K562 (cell line): ENCODE results near the gene C10orf90. TPM values are rescaled to one million over a fixed set of nuclear protein-coding genes. Genes with fewer than 3 reads are reported as not detected.

Experiments
- MCM7 ChIP-seq, 2 experiments: fragments of 450-650 bp; IDR thresholded peaks; 2 replicates each; pipeline ENCODE4 v1.6.1; 2016 to 2018
- MED1 ChIP-seq: sonication (generic); formaldehyde crosslinking; IDR thresholded peaks from 2 replicates; pipeline ENCODE4 v1.8.1; 2023; ENCODE audit warnings: missing genetic modification reagents, borderline replicate concordance
- polyA plus RNA-seq, 8 experiments: library from polyadenylated mRNA; depleted of rRNA in 4 of 8; stranded (reverse) in 5 of 8; unstranded in 3 of 8; fragments of >200 nt; fragmentation: Nextera tagmentation in 2 of 8; fragmentation: Illumina TruSeq in 1 of 8; extraction: Ambion mirVana in 2 of 8; extraction: Trizol in 1 of 8; gene quantifications; 2 replicates each; pipeline versions ENCODE4 v1.2.1 to v1.2.3, GENCODE V29; 2011 to 2014; ENCODE audit warnings: inconsistent platforms in 1 of 8, missing spikeins in 1 of 8
- total RNA-seq, 7 experiments: library from RNA; depleted of rRNA in 6 of 7; stranded (reverse); fragments of >200 nt in 6 of 7; fragmentation: Illumina TruSeq in 2 of 7; extraction: Trizol in 2 of 7; gene quantifications; 2 replicates each; pipeline versions ENCODE4 v1.2.1 to v1.2.3, GENCODE V29; 2011 to 2021; ENCODE audit warnings: low replicate concordance in 1 of 7
- TF ChIP-seq, protein P1 (sequence below): sonication (generic); formaldehyde crosslinking; IDR thresholded peaks from 2 replicates; pipeline ENCODE4 v1.8.0; 2023; ENCODE audit warnings: mild to moderate bottlenecking, missing genetic modification reagents
- TF ChIP-seq, protein P2 (sequence below): fragments of 450-650 bp; IDR thresholded peaks from 2 replicates; pipeline ENCODE4 v1.6.1; 2016; ENCODE audit warnings: missing biosample characterization, missing genetic modification characterization
- TF ChIP-seq, protein P3 (sequence below): sonication (generic); formaldehyde crosslinking; IDR thresholded peaks from 2 replicates; pipeline ENCODE4 v1.5.0; 2020; ENCODE audit warnings: missing genetic modification reagents
- TF ChIP-seq, protein P4 (sequence below), 2 experiments: fragments of 250-450 bp in 1 of 2; fragments of 450-650 bp in 1 of 2; sonication (Bioruptor Pico) in 1 of 2; IDR thresholded peaks; 2 replicates each; pipeline versions ENCODE4 v1.6.1 to v1.8.0; 2016 to 2021; ENCODE audit warnings: mild to moderate bottlenecking in 2 of 2, moderate library complexity in 2 of 2, missing compliant biosample characterization in 1 of 2, missing genetic modification characterization in 1 of 2

C10orf90 gene
- total and polyA plus RNA-seq, 9 of the 15 experiments (the other 6 are each of a cell fraction or from before 2014, with no cell fraction given), result not detected

DNA sequence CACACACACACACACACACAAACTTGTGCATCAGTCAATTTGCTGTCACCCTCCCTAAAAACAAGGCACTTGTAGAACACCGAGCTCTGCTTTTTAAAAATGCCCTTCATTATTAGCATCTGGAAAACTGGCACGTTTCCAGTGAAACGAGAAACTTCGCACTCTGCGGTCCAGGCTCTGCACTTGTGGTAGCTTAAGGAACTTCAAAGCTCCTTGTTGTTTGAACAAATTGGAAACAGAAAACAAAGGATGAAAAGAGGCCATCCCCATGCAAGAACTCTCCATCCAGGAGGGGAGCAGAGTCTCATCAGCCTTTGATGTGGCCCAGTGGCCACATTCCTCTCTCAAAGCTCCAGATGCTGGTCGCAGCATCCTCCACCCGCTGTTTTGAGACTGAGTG lies 105.1 kb downstream of the C10orf90 start (continued):
- TF ChIP-seq, protein P1, sequence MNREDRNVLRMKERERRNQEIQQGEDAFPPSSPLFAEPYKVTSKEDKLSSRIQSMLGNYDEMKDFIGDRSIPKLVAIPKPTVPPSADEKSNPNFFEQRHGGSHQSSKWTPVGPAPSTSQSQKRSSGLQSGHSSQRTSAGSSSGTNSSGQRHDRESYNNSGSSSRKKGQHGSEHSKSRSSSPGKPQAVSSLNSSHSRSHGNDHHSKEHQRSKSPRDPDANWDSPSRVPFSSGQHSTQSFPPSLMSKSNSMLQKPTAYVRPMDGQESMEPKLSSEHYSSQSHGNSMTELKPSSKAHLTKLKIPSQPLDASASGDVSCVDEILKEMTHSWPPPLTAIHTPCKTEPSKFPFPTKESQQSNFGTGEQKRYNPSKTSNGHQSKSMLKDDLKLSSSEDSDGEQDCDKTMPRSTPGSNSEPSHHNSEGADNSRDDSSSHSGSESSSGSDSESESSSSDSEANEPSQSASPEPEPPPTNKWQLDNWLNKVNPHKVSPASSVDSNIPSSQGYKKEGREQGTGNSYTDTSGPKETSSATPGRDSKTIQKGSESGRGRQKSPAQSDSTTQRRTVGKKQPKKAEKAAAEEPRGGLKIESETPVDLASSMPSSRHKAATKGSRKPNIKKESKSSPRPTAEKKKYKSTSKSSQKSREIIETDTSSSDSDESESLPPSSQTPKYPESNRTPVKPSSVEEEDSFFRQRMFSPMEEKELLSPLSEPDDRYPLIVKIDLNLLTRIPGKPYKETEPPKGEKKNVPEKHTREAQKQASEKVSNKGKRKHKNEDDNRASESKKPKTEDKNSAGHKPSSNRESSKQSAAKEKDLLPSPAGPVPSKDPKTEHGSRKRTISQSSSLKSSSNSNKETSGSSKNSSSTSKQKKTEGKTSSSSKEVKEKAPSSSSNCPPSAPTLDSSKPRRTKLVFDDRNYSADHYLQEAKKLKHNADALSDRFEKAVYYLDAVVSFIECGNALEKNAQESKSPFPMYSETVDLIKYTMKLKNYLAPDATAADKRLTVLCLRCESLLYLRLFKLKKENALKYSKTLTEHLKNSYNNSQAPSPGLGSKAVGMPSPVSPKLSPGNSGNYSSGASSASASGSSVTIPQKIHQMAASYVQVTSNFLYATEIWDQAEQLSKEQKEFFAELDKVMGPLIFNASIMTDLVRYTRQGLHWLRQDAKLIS (CRISPR knock-in tag), result no peak
- TF ChIP-seq, protein P2, sequence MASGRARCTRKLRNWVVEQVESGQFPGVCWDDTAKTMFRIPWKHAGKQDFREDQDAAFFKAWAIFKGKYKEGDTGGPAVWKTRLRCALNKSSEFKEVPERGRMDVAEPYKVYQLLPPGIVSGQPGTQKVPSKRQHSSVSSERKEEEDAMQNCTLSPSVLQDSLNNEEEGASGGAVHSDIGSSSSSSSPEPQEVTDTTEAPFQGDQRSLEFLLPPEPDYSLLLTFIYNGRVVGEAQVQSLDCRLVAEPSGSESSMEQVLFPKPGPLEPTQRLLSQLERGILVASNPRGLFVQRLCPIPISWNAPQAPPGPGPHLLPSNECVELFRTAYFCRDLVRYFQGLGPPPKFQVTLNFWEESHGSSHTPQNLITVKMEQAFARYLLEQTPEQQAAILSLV (tag), result no peak
- TF ChIP-seq, protein P3, sequence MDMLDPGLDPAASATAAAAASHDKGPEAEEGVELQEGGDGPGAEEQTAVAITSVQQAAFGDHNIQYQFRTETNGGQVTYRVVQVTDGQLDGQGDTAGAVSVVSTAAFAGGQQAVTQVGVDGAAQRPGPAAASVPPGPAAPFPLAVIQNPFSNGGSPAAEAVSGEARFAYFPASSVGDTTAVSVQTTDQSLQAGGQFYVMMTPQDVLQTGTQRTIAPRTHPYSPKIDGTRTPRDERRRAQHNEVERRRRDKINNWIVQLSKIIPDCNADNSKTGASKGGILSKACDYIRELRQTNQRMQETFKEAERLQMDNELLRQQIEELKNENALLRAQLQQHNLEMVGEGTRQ (CRISPR knock-in tag), result no peak
- TF ChIP-seq MCM7 (IDR thresholded peaks at IDR 0.05) (no peak), MED1 (CRISPR knock-in tag) (no peak)
- TF ChIP-seq, protein P4, sequence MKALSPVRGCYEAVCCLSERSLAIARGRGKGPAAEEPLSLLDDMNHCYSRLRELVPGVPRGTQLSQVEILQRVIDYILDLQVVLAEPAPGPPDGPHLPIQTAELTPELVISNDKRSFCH (CRISPR knock-in tag; IDR thresholded peaks at IDR 0.05), result no peak
- TF ChIP-seq, protein P4 (tag; IDR thresholded peaks at IDR 0.05), result no peak
